COLO668 (cell line): ENCODE results near the gene RAET1G.
"Not testable (repeated sequence)": the region's sequence is repeated elsewhere in the genome, so short reads cannot be mapped to it uniquely, and the experiment has no call there.

Experiments
- DNase-seq: peaks from one replicate; lab custom pipeline; 2025; ENCODE audit not compliant: unreplicated experiment; lab: John Stamatoyannopoulos, UW

Gene RAET1G

DNA sequence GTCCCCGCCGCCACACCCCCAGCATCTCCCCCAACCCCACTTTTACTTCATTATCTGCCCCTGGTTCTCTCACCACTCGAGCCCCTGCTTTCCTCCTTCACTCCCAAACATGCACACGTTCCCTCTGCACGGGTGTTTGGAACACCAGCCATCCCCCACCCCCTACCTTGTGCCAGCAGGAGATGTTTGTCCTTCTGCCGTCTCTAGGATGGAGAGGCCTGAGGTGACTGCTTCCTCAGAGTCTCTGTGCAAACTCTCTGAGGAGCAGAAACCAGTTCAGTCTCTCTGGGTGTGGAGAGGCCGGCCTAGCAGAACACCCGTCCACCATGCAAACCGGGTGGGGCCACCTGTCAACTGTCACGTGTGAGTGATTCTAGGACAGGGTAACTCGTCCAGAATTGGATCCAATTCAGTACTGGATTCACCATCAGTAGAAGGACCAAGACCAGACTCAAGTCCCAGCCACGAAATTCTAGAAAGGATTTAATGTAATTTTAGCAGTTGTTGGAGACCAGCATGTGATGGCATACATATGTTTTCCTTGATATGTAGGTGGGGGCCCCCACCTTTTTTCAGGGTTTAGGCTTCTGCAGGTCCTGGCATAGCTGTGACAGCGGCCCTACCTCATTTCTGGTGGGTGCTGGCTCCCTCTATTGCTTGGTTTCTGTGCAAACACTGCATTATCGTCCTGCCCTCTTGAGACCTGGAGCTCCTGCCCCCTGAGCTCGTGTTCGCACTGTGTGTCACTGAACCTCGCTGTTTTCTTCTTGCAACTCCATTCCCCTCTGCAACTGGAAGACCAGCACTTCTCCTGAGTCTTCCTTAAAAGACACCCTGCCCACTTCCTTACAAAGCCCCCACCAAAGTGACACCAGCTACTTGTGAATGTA is 24.8 kb downstream of the RAET1G start, which contains the start of gene RAET1E:
Gene RAET1E, minus strand, starts transcription at position 259 of the 890 bp plus-strand sequence. CDS start 7,212 bp downstream, outside the sequence.
- DNase-seq = no peak

DNA sequence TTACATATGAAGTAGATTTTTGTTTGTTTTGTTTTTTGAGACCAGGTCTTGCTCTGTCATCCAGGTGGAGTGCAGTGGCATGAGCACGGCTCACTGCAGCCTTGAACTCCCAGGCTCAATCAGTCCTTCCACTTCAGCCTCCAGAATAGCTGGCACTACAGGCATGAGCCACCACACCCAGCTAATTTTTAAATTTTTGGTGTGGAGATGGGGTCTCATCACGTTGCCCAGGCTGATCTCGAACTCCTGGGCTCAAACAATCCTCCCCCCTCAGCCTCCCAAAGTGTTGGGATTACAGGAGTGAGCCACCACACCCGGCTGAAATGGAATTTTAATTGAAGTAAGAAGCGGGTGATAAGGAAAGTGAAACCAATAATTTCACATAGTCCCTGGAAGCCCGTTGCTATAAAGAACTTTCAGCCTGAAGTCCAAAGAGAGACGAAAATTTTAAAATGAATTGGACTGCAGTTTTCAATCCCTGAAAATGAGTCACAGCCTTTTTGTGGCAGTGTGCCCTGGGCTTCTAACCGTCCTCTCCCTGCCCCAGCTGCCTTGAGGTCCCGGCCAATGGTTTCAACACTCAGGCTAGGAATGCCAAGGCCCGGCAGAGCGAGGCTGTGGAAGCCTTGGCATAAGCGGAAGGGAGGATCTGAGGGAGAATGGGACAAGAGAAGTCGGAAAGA is 25.8 kb downstream of the RAET1G start:
- no peak for DNase-seq

DNA sequence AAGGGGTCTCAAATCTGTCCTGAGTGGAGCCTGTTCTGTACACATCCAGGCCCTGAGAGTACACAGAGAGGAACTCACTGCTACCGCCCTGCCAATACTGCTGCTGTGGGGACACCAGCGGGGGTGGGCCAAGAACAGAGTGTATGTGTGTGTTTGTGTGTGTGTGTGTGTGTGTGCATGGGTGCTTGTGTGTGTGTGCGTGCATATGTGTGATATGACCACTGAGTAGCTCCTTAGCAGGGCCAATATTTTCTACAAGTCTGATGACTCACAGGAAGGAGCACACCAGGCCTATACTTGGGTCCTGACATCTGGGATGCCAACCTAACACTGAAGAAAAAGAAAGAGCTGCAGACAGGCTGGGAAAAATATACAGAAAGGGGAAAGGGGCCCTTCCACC is 26.4 kb downstream of the RAET1G start:
- no peak for DNase-seq

DNA sequence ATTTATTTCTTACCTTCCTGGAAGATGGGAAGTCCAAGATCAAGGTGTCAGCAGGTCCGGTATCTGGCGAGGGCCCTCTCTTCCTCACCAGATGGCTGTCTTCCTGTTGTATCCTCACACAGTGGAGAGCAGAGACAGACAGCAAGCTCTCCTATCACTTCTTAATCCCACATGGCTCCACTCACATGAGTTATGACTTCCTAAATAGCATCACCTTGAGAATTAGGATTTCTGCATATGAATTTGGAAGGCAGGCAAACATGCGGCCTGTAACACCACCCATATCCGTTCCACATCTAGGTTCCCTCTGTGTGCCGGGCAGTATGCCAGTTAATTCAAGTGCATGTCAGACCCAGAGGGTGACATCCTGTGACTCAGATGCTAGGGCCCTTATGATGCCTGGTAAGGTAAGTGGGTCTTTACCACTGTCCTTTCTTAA is 27.1 kb downstream of the RAET1G start:
- peak; percentile 15 for DNase-seq

DNA sequence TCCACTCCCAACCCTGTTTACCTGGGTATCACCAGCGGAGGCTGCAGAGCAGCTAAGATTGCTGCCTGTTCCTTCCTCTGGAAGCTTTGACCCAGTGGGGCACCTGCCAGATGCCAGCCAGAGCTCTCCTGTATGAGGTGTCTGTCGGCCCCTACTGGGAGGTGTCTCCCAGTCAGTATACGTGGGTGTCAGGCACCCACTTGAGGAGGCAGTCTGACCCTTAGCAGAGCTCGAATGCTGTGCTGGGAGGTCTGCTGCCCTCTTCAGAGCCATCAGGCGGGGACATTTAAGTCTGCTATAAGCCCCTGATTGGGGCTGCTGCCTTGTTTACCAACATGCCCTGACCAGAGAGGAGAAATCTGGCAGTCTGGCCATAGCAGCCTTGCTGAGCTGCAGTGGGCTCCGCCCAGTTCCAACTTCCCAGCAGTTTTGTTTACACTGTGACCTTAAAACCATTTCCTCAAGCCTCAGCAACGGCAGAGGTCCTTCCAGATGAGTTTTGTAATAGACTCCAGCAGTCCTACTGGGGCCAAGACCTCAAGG is 27.8 kb downstream of the RAET1G start:
- no peak for DNase-seq

DNA sequence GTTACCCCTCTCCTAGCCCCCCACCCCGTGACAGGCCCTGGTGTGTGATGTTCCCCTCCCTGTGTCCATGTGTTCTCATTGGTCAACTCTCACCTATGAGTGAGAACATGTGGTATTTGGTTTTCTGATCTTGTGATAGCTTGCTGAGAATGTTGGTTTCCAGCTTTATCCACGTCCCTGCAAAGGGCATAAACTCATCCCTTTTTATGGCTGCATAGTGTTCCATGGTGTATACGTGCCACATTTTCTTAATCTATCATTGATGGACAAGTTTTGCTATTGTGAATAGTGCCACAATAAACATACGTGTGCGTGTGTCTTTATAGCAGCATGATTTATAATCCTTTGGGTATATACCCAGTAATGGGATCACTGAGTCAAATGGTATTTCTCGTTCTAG is 31.1 kb downstream of the RAET1G start:
- not testable (repeated sequence) for DNase-seq

DNA sequence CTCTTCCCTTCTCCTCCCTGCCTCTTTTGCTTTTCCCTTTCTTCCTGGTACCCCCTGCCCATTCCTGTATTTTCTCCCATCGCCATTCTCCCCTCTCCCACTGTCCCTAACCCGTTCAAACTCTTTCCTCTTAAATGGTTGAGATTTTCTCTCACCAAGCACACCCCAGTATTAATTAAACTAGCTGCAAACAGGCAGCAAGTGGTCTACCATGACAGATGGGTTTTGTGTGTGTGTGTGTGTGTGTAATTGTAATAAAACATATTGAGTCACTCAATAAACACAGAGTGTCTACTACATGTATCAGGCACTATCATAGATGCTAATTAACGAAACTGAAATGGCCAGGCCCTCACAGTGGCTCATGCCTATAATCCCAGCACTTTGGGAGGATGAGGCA is 31.7 kb downstream of the RAET1G start:
- DNase-seq = no peak

DNA sequence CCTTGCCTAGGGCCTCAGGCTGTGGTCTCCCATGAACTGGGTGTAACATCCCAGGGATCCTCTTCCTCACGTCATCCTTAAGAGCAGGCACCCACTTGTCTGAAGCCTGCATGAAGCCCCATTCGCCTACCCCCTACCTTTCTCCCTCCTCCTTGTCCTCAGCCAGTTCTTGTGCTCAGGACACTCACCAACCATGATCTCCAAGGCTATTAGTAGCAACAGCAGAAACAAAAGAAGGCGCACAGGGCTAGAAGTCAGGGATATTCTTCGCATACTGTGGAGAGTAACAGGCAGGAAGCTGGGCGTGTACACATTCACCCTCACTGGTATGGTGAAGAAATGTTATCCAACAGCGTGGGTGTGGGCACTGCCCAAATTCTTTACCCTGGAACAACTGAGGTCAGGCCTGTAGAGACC is 32.3 kb downstream of the RAET1G start:
- no peak for DNase-seq

DNA sequence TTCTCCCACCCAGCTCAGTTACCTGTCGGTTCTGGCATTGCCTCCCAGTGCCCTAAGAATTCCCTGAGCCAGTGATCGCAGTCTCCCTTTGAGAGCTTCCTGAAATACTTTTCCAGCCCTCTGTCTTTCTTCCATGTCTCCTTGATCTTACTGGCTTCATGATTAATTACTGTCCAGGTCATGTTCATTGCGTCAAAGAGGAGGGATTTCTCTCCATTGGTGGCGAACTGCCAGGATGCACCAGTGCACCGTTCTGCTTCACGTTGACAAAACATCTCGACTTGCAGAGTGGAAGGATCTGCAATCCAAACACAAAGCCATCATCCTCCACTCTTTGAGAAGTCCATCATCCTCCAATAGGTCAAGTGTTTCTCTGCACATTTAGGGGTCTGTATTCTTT is 33.6 kb downstream of the RAET1G start:
- DNase-seq = no peak

DNA sequence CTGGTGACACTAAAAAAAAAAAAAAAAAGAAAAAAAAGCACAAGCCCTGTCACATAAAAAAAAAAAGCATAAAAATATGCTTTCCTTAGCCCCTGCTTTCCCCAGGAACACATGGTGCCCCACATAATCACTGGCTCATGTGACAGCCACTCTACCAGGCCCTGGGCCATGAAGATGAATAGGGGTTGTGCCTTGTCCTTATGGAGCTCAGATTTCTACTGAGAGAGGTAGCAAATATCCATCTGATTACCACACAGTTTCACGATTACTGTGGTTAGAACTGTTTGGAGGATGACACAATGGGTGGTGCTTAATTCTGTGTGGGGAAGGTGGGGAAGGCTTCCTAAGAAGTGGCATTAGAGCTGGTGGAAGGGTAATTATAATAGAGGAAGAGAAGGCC is 34.3 kb downstream of the RAET1G start:
- DNase-seq = no peak

DNA sequence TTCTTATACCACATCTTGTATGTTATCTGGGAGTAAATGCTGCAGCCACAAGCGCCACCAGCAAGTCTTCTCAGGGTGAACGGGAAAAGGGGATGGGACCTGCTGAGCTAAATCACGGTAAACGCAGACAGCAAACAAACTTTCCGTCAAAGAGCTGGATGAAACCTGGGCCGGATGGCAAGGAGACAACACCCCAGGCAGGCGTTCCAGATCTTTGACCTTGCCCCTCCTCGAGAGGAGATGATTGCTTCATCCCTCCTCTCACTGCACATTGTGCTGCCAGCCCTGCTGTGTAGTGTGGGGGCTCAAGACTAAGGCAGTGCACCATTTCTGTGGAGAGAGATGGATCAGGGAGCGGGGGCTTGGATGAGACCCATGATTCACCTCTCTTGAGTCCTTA is 34.8 kb downstream of the RAET1G start:
- DNase-seq = no peak

DNA sequence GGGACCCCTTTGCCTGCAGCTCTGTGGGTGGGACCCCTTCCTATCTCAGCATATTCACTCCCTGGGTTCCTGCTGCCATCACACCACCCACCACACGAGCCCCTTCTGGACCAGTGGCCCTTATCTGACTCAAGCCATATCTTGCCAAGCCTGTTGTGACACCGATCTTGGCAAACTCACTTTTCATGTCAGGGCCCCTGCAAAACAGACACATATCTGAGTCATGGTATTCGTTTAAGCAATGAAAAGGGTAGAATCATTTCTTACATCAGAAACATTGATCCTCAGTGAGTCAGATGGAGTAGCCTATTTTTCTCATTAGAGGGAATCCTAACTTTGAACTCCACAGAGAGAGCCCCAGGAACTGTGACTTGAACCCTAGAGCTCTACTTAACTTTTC is 35.6 kb downstream of the RAET1G start:
- no peak for DNase-seq

DNA sequence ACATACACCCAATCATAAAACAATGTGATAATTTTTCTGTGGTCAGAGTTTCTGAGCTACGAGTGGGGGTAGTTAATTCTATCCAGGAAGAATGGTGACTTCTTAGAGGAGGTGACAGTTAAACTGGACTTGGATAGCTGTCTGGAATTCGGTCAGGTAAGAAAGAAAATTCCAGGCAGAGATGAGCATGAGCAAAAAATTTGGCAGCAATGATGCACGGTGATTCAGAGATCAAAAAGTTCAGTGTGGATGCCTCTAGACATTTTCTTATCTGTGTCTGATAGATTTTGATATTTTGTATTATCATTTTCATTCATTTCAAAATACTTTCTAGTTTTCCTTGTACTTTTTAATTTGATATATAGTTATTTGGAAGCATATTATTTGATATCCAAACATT is 37.0 kb downstream of the RAET1G start:
- DNase-seq = no peak

DNA sequence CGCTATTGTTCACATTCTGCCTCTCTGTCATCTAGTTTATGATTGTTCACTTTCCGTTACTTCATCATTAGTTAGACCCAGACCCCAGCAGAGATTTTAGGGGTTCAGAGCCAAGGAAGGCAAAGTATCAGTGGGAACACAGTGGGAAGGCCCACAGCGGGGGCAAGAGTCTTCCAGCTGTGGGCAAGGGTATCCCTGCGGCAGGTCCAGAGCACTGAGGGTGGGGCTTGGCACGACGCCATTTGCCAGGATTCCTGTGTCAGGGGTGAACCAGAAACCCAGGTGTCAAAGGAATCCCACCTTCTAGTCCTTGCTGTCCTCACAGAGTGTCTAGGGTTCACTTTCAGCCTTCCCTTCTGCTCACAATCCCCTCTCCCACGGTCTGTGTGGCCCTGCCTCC is 38.3 kb downstream of the RAET1G start:
- no peak for DNase-seq

DNA sequence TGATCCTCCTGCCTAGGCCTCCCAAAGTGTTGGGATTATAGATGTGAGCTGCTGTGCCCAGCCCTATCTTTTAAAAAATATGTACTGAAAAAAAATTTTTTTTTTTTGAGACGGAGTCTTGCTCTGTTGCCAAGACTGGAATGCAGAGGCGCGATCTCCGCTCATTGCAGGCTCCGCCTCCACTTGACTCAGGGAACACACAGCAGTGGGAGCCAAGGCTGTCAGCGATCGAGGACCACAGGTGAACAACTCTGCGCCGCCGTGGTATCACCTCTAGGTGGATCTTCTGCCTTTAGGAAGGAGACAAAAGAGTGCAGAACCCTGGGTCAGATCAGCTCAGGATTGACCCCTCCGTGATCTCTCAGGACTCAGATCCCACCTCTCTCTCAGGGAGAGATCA is 38.7 kb downstream of the RAET1G start:
- no peak for DNase-seq

DNA sequence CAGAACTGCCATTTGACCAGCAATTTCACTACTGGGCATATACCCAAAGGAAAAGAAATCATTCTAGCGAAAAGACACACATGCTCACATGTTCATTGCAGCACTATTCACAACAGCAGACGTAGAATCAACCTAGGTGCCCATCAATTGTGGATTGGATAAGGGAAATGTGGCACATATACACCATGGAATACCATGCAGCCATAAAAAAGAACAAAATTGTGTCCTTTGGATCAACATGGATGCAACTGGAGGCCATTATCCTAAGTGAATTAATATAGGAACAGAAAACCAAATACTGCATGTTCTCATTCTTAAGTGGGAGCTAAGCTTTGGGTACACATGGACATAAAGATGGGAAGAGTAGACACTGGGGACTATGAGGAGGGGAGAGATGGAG is 41.1 kb downstream of the RAET1G start:
- no peak for DNase-seq

DNA sequence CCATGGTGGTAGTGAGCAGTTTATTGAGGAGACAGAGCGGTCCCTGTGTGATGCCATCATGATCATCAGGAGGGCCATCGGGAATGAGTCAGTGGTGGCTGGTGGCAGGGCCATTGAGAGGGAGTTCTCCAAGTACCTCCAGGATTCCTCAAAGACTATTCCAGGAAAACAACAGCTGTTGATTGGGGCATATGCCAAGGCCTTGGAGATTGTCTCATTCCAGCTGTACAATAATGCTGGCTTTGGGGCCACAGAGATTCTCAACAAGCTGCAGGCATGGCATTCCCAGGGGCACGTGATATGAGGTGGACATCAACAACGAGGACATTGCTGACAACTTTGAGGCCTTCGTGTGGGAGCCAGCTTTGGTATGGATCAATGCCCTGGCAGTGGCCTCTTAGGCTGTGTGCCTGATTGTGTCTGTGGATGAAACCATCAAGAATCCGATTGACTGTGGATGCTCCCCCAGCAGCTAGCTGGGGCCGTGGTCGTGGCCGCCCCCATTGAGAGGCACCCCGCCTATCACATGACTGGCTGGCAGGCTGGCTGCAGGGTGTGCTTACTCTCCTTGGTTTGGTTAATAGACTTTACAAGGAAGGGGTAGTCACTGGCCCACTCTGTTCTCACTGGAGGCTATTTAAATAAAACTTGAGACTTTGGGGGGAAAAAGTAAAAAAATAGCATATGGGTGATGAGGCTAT is 41.7 kb downstream of the RAET1G start:
- DNase-seq = no peak

DNA sequence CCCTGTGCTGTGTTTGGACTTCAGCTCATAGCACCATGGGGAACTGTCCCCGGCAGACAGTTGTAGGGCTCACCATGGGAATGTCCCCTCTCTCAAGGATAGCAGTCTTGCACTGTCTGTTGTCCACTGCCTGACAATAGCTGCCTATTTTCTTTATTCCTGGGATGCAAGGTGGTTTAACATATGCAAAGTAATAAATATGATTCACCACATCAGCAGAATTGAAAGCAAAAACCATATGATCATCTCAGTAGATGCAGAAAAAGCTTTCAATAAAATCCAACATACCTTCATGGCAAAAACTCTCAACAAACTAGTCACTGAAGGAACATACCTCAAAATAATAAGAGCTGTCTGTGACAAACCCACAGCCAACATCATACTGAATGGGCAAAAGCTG is 45.3 kb downstream of the RAET1G start:
- no peak for DNase-seq

DNA sequence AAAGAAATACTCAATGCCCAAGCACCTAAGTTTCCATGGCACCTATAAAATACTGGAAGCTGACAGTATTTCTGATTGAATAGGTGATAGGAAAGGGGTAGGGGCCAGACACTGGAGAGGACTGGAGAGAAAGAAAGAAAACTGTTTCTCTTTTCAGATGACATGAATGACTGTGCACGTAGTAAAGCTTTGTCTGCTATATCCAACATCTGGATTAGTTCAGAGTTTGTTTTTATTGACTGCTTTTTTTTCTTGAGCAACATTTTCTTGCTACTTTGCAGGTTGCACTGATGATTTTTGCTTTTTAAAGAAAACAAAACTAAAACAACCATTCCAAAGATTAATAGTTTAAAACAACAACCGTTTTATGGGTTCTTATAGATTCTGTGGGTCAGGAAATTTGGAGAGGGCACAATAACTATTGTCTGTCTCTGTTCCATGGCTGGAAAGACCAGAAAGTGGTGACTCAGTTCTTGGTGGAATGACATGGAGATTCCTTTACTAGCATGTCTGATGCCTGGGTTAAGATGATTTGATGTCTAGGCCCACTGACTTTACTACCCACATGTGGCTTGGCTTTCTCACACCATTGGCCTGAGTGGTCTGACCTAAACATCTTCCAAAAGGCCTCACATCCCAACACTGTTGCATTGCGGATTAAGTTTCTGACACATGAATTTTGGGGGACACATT is 46.5 kb downstream of the RAET1G start:
- DNase-seq = no peak

DNA sequence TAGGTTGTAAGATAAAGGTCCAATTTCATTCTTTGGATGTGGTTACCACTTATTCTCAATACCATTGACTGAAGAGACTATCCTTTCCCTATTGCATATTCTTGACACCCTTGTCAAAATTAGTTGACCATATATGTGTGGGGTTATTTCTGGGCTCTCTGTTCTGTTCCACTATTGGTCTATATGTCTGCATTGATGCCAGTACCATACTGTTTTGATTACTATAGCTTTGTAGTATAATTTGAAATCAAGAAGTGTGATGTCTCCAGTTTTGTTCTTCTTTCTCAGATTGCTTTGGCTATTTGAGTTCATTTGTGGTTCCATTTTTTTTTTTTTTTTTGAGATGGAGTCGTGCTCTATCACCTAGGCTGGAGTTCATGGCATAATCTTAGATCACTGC is 50.7 kb downstream of the RAET1G start:
- no peak for DNase-seq

DNA sequence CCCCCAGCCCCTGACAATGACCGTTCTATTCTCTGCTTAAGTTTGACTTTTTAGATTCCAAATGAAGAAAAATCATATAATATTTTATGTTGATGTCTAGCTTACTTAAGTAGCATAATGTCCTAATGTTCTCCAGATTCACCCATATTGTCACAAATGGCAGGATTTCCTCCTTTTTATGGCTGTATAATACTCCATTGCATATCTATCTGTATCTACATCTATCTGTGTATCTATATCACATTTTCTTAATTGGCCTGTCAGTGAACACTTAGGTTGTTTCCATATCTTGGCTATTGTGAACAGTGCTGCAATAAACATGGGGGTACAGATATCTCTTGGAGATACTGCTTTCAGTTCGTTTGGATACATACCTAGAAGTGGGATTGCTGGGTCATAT is 51.7 kb downstream of the RAET1G start:
- DNase-seq = no peak
